ENCODE results near the gene ING5. TPM values are rescaled to one million over a fixed set of nuclear protein-coding genes. Genes with fewer than 3 reads are reported as not detected.

ING5 gene
- polyA plus RNA-seq, 3 donors = 6.5 to 29.5 (median 6.6) TPM

DNA sequence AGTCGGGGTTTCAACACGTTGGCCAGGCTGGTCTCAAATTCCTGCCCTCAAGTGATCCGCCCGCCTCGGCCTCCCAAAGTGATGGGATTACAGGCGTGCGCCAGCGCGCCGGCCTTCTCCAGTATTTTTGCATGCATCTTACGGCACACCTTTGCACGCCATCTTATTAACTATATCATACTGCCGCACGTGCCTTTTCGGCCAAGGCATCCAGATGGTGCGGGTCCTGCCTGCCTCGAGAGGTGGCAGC is 765 bp upstream of the ING5 start:
- peak overlapping the region; percentile 8 to 79 for H3K27ac ChIP-seq (ENCODE audit: low read depth in 1 of 2, low read length in 2 of 2)
- no peak for DNase-seq
- Mint-ChIP-seq H3K4me3 (peak overlapping the region; percentile 79 to 81), H3K36me3 (peaks cover 10 to 21% of the 10 kb centered on the region in 2 donors), H3K4me1 (peaks cover 16% of the 10 kb centered on the region), H3K27me3 (ENCODE audit: low read depth in 3 of 3) (peaks cover 0 to 8% (median 0%) of the 10 kb centered on the region in 3 donors), H3K27ac (peak overlapping the region in 5 of 7 donors; percentile 57 to 86 (median 81)), H3K9me3 (peaks cover under 1 to 5% (median 2%) of the 10 kb centered on the region in 7 donors)
- H3K9ac ChIP-seq (ENCODE audit: insufficient read depth, low read length, poor library complexity, severe bottlenecking) = peak overlapping the region; percentile 78
- H3K36me3 ChIP-seq (replicated peaks in 1 of 2; ENCODE audit: control insufficient read depth in 1 of 2, insufficient read depth in 2 of 2, low read length in 2 of 2) = peaks cover 6 to 15% of the 10 kb centered on the region in 2 donors
- intact Hi-C loops (cut with micrococcal nuclease) = loop anchor here (2.0 to 5.0 kb wide), 3 partner anchors 14 to 181 kb away; partner anchors contain the start of genes ATG4B (in 1 of the 2), DTYMK (in 1 of the 2) and THAP4 (in 1 of the 2)
- H3K4me3 ChIP-seq (replicated peaks in 1 of 3; ENCODE audit: low read depth in 2 of 3, low read length in 3 of 3) = peak overlapping the region; percentile 44 to 78 (median 61)
- H3K4me2 ChIP-seq (replicated peaks; ENCODE audit: extremely low read depth, low read length, poor library complexity, severe bottlenecking) = peak overlapping the region; percentile 97
- peaks cover 15% of the 10 kb centered on the region for H4K20me1 ChIP-seq (ENCODE audit: insufficient read depth, low read length)
- WGBS (ENCODE audit: insufficient coverage) = 0% methylated on average over 6 of the region's 17 CpGs
- H3K27me3 ChIP-seq (ENCODE audit: control insufficient read depth in 2 of 2, insufficient read depth in 2 of 2, low read length in 2 of 2) = no peaks in the 10 kb centered on the region
- peaks cover 0 to 3% of the 10 kb centered on the region in 2 donors for H3K9me3 ChIP-seq (replicated peaks in 1 of 2; ENCODE audit: control insufficient read depth in 1 of 2, insufficient read depth in 1 of 2, low read length in 2 of 2)
- peaks cover 15 to 22% of the 10 kb centered on the region in 2 donors for H3K4me1 ChIP-seq (ENCODE audit: control insufficient read depth in 1 of 2, insufficient read depth in 2 of 2, low read length in 2 of 2)
- H2AFZ ChIP-seq (ENCODE audit: insufficient read depth, low read depth, low read length, poor library complexity, severe bottlenecking) = peak overlapping the region; percentile 75
- H3K79me2 ChIP-seq (ENCODE audit: insufficient read depth, low read length) = peaks cover 19% of the 10 kb centered on the region
- TF ChIP-seq, protein P1, sequence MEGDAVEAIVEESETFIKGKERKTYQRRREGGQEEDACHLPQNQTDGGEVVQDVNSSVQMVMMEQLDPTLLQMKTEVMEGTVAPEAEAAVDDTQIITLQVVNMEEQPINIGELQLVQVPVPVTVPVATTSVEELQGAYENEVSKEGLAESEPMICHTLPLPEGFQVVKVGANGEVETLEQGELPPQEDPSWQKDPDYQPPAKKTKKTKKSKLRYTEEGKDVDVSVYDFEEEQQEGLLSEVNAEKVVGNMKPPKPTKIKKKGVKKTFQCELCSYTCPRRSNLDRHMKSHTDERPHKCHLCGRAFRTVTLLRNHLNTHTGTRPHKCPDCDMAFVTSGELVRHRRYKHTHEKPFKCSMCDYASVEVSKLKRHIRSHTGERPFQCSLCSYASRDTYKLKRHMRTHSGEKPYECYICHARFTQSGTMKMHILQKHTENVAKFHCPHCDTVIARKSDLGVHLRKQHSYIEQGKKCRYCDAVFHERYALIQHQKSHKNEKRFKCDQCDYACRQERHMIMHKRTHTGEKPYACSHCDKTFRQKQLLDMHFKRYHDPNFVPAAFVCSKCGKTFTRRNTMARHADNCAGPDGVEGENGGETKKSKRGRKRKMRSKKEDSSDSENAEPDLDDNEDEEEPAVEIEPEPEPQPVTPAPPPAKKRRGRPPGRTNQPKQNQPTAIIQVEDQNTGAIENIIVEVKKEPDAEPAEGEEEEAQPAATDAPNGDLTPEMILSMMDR (IDR thresholded peaks at IDR 0.05) = peak; percentile 36

DNA sequence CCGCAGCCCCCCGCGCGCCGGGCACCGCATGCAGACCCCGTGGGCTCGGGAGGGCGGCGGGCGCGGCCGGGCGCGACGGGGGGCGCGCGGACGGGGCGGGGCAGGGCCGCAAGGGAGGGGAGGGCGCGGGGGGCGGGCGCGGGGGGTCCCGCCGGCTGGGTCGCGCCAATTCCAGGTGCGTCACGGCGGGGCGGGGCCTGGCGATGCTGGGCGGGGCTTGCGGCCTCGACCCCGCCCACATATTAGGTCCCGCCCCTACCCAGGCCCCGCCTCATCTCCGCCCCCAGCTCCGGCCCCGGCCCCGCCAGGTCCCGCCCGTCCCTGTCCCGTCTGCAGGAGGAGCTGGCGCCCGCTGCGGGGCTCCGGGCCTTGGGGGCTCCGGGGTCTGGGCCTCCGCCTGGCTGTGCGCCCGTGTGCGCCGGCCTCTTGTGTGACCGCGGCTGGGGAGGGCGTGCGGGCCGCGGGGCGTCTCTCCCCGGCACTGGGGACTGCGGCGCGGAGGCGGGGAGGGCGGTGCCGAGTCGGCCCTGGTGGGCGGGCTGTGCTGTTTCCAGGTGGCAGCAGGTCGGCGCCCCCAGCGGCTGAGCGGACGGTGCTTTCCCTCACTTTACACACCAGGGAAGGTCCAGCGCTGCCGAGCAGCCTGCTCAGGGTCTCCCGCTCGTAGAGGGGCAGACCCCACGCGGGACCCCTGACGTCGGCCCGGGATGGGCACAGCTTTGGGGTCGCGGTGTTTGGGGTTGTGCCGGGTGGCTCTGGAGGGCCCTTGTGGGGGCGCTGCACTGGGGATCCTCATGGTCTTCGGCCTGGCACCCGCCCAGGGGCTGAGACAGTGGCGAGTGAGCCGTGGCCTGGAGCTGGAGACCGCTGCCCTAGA is 554 bp downstream of the ING5 start:
- H3K36me3 ChIP-seq (replicated peaks in 1 of 2; ENCODE audit: control insufficient read depth in 1 of 2, insufficient read depth in 2 of 2, low read length in 2 of 2) = peaks cover 9 to 27% of the 10 kb centered on the region in 2 donors
- intact Hi-C loops (cut with micrococcal nuclease) = loop anchor here (2.0 to 5.0 kb wide), 5 partner anchors 16 to 346 kb away; partner anchors contain the start of genes D2HGDH (in 2 of the 2), ATG4B (in 1 of the 2), DTYMK (in 1 of the 2) and FARP2 (in 1 of the 2)
- H3K4me3 ChIP-seq (replicated peaks in 1 of 3; ENCODE audit: low read depth in 2 of 3, low read length in 3 of 3) = peak overlapping the region; percentile 38 to 86 (median 65)
- no peaks in the 10 kb centered on the region for H3K27me3 ChIP-seq (ENCODE audit: control insufficient read depth in 2 of 2, insufficient read depth in 2 of 2, low read length in 2 of 2)
- peaks cover 4 to 12% (median 9%) of the 10 kb centered on the region in 7 donors for H3K9me3 Mint-ChIP-seq
- peak overlapping the region; percentile 80 for H2AFZ ChIP-seq (ENCODE audit: insufficient read depth, low read depth, low read length, poor library complexity, severe bottlenecking)
- peaks cover 0 to 5% of the 10 kb centered on the region in 2 donors for H3K9me3 ChIP-seq (replicated peaks in 1 of 2; ENCODE audit: control insufficient read depth in 1 of 2, insufficient read depth in 1 of 2, low read length in 2 of 2)
- peak overlapping the region; percentile 68 to 79 for H3K27ac ChIP-seq (ENCODE audit: low read depth in 1 of 2, low read length in 2 of 2)
- WGBS (ENCODE audit: insufficient coverage) = under 1% methylated on average over 90 of the region's 98 CpGs
- H3K9ac ChIP-seq (ENCODE audit: insufficient read depth, low read length, poor library complexity, severe bottlenecking) = peak overlapping the region; percentile 78
- H3K36me3 Mint-ChIP-seq = peaks cover 17 to 31% of the 10 kb centered on the region in 2 donors
- peaks cover 15 to 22% of the 10 kb centered on the region in 2 donors for H3K4me1 ChIP-seq (ENCODE audit: control insufficient read depth in 1 of 2, insufficient read depth in 2 of 2, low read length in 2 of 2)
- H3K4me2 ChIP-seq (replicated peaks; ENCODE audit: extremely low read depth, low read length, poor library complexity, severe bottlenecking) = peak overlapping the region; percentile 97
- peaks cover 16% of the 10 kb centered on the region for H3K4me1 Mint-ChIP-seq
- peaks cover 15% of the 10 kb centered on the region for H4K20me1 ChIP-seq (ENCODE audit: insufficient read depth, low read length)
- H3K79me2 ChIP-seq (ENCODE audit: insufficient read depth, low read length) = peaks cover 19% of the 10 kb centered on the region
- H3K27ac Mint-ChIP-seq = peak overlapping the region in 3 of 7 donors; percentile 27 to 41 (median 37)
- TF ChIP-seq, protein P1 (IDR thresholded peaks at IDR 0.05) = no peak
- H3K27me3 Mint-ChIP-seq (ENCODE audit: low read depth in 3 of 3) = peaks cover 0 to 8% (median 0%) of the 10 kb centered on the region in 3 donors
- DNase-seq = peak; percentile 51 to 73 (median 62)
- H3K4me3 Mint-ChIP-seq = peak overlapping the region; percentile 78 to 80
